ENCODE data around the gene C2orf80. TPM values are rescaled to one million over a fixed set of nuclear protein-coding genes. Genes with fewer than 3 reads are reported as not detected.
"Not testable (repeated sequence)": the region's sequence is repeated elsewhere in the genome, so short reads cannot be mapped to it uniquely, and the experiment has no call there.

The C2orf80 gene
- total and polyA plus RNA-seq, 5 donors from 2014 or later: not detected

- Histone ChIP-seq H3K27me3 (ENCODE audit: control insufficient read depth, insufficient read depth, low read length) (no peaks in the 10 kb centered on the region), H3K9me3 (ENCODE audit: control insufficient read depth in 2 of 2, low read length in 2 of 2) (no peaks in the 10 kb centered on the region), H3K27ac (ENCODE audit: insufficient read depth, low read length, poor library complexity, severe bottlenecking) (no peak overlapping the region), H3K4me3 (ENCODE audit: low read depth, low read length) (no peak overlapping the region), H3K36me3 (ENCODE audit: control insufficient read depth, insufficient read depth, low read length) (no peaks in the 10 kb centered on the region), H3K4me1 (ENCODE audit: control insufficient read depth, insufficient read depth, low read length, poor library complexity, severe bottlenecking) (no peaks in the 10 kb centered on the region)
- peaks cover 7% of the 10 kb centered on the region for H3K27me3 Mint-ChIP-seq
- peaks cover 0 to 5% (median 0%) of the 10 kb centered on the region in 7 donors for H3K9me3 Mint-ChIP-seq
- H3K27ac Mint-ChIP-seq: no peak overlapping the region
- no peak overlapping the region for H3K4me3 Mint-ChIP-seq
- no peaks in the 10 kb centered on the region for H3K36me3 Mint-ChIP-seq
- no peaks in the 10 kb centered on the region for H3K4me1 Mint-ChIP-seq
- no peak for ATAC-seq (ENCODE audit: low read depth in 2 of 2)
- DNase-seq: no peak
Observed at GRCh38 chr2:208142240-208142924, 47.4 kb downstream of the C2orf80 start.

GRCh38 chr2:208139447-208139846 is 50.4 kb downstream of the C2orf80 start:
- H3K4me3 ChIP-seq (ENCODE audit: low read depth, low read length): no peak overlapping the region
- H3K36me3 ChIP-seq (ENCODE audit: control insufficient read depth, insufficient read depth, low read length): no peaks in the 10 kb centered on the region
- ATAC-seq (ENCODE audit: low read depth in 2 of 2) (no peak), DNase-seq (no peak)
- H3K4me1 ChIP-seq (ENCODE audit: control insufficient read depth, insufficient read depth, low read length, poor library complexity, severe bottlenecking): no peaks in the 10 kb centered on the region
- Mint-ChIP-seq H3K4me1 (no peaks in the 10 kb centered on the region), H3K27ac (no peak overlapping the region), H3K27me3 (peaks cover 10% of the 10 kb centered on the region), H3K36me3 (no peaks in the 10 kb centered on the region), H3K4me3 (no peak overlapping the region), H3K9me3 (peaks cover 0 to 5% (median 2%) of the 10 kb centered on the region in 7 donors)
- H3K9me3 ChIP-seq (ENCODE audit: control insufficient read depth in 2 of 2, low read length in 2 of 2): no peaks in the 10 kb centered on the region
- no peaks in the 10 kb centered on the region for H3K27me3 ChIP-seq (ENCODE audit: control insufficient read depth, insufficient read depth, low read length)
- no peak overlapping the region for H3K27ac ChIP-seq (ENCODE audit: insufficient read depth, low read length, poor library complexity, severe bottlenecking)

- H3K27me3 ChIP-seq (ENCODE audit: control insufficient read depth, insufficient read depth, low read length); H3K4me3 Mint-ChIP-seq; H3K9me3 ChIP-seq (ENCODE audit: control insufficient read depth in 2 of 2, low read length in 2 of 2); H3K27ac Mint-ChIP-seq; H3K9me3 Mint-ChIP-seq; DNase-seq; H3K27me3 Mint-ChIP-seq; H3K36me3 ChIP-seq (ENCODE audit: control insufficient read depth, insufficient read depth, low read length); H3K4me1 Mint-ChIP-seq; H3K27ac ChIP-seq (ENCODE audit: insufficient read depth, low read length, poor library complexity, severe bottlenecking); H3K4me1 ChIP-seq (ENCODE audit: control insufficient read depth, insufficient read depth, low read length, poor library complexity, severe bottlenecking); ATAC-seq (ENCODE audit: low read depth in 2 of 2); H3K36me3 Mint-ChIP-seq; H3K4me3 ChIP-seq (ENCODE audit: low read depth, low read length): not testable (repeated sequence)
Observed at GRCh38 chr2:208138334-208138733, 51.5 kb downstream of the C2orf80 start.

GRCh38 chr2:208136716-208137094 is 53.1 kb downstream of the C2orf80 start:
- Mint-ChIP-seq H3K4me1 (no peaks in the 10 kb centered on the region), H3K27ac (no peak overlapping the region), H3K27me3 (peaks cover 10% of the 10 kb centered on the region), H3K9me3 (peaks cover 0 to 4% (median 0%) of the 10 kb centered on the region in 7 donors), H3K36me3 (no peaks in the 10 kb centered on the region), H3K4me3 (no peak overlapping the region)
- Histone ChIP-seq H3K9me3 (ENCODE audit: control insufficient read depth in 2 of 2, low read length in 2 of 2) (no peaks in the 10 kb centered on the region), H3K27me3 (ENCODE audit: control insufficient read depth, insufficient read depth, low read length) (no peaks in the 10 kb centered on the region), H3K4me3 (ENCODE audit: low read depth, low read length) (no peak overlapping the region), H3K4me1 (ENCODE audit: control insufficient read depth, insufficient read depth, low read length, poor library complexity, severe bottlenecking) (no peaks in the 10 kb centered on the region), H3K27ac (ENCODE audit: insufficient read depth, low read length, poor library complexity, severe bottlenecking) (no peak overlapping the region), H3K36me3 (ENCODE audit: control insufficient read depth, insufficient read depth, low read length) (no peaks in the 10 kb centered on the region)
- DNase-seq: no peak
- no peak for ATAC-seq (ENCODE audit: low read depth in 2 of 2)

- H3K4me1 Mint-ChIP-seq: no peaks in the 10 kb centered on the region
- H3K27ac ChIP-seq (ENCODE audit: insufficient read depth, low read length, poor library complexity, severe bottlenecking): no peak overlapping the region
- no peaks in the 10 kb centered on the region for H3K36me3 ChIP-seq (ENCODE audit: control insufficient read depth, insufficient read depth, low read length)
- peaks cover 0 to 4% (median 0%) of the 10 kb centered on the region in 7 donors for H3K9me3 Mint-ChIP-seq
- no peaks in the 10 kb centered on the region for H3K4me1 ChIP-seq (ENCODE audit: control insufficient read depth, insufficient read depth, low read length, poor library complexity, severe bottlenecking)
- no peaks in the 10 kb centered on the region for H3K27me3 ChIP-seq (ENCODE audit: control insufficient read depth, insufficient read depth, low read length)
- H3K27ac Mint-ChIP-seq: no peak overlapping the region
- no peak for ATAC-seq (ENCODE audit: low read depth in 2 of 2)
- DNase-seq: no peak
- H3K27me3 Mint-ChIP-seq: peaks cover 10% of the 10 kb centered on the region
- H3K4me3 ChIP-seq (ENCODE audit: low read depth, low read length): no peak overlapping the region
- H3K9me3 ChIP-seq (ENCODE audit: control insufficient read depth in 2 of 2, low read length in 2 of 2): no peaks in the 10 kb centered on the region
- no peaks in the 10 kb centered on the region for H3K36me3 Mint-ChIP-seq
- H3K4me3 Mint-ChIP-seq: no peak overlapping the region
Observed at GRCh38 chr2:208135794-208136715, 53.8 kb downstream of the C2orf80 start.

GRCh38 chr2:208134928-208135586 is 54.8 kb downstream of the C2orf80 start:
- peaks cover 10% of the 10 kb centered on the region for H3K27me3 Mint-ChIP-seq
- Histone ChIP-seq H3K27ac (ENCODE audit: insufficient read depth, low read length, poor library complexity, severe bottlenecking) (no peak overlapping the region), H3K4me1 (ENCODE audit: control insufficient read depth, insufficient read depth, low read length, poor library complexity, severe bottlenecking) (no peaks in the 10 kb centered on the region), H3K4me3 (ENCODE audit: low read depth, low read length) (no peak overlapping the region), H3K9me3 (ENCODE audit: control insufficient read depth in 2 of 2, low read length in 2 of 2) (no peaks in the 10 kb centered on the region), H3K27me3 (ENCODE audit: control insufficient read depth, insufficient read depth, low read length) (no peaks in the 10 kb centered on the region), H3K36me3 (ENCODE audit: control insufficient read depth, insufficient read depth, low read length) (no peaks in the 10 kb centered on the region)
- no peaks in the 10 kb centered on the region for H3K36me3 Mint-ChIP-seq
- no peaks in the 10 kb centered on the region for H3K4me1 Mint-ChIP-seq
- no peak overlapping the region for H3K4me3 Mint-ChIP-seq
- DNase-seq: no peak
- peaks cover 0 to 4% (median 0%) of the 10 kb centered on the region in 7 donors for H3K9me3 Mint-ChIP-seq
- ATAC-seq (ENCODE audit: low read depth in 2 of 2): no peak
- no peak overlapping the region for H3K27ac Mint-ChIP-seq

GRCh38 chr2:208130712-208131110 is 59.1 kb downstream of the C2orf80 start:
- no peak for ATAC-seq (ENCODE audit: low read depth in 2 of 2)
- no peak overlapping the region for H3K27ac Mint-ChIP-seq
- H3K4me1 Mint-ChIP-seq: no peaks in the 10 kb centered on the region
- H3K9me3 Mint-ChIP-seq: peaks cover 0 to 3% (median 0%) of the 10 kb centered on the region in 7 donors
- no peak overlapping the region for H3K4me3 Mint-ChIP-seq
- H3K9me3 ChIP-seq (ENCODE audit: control insufficient read depth in 2 of 2, low read length in 2 of 2): no peaks in the 10 kb centered on the region
- H3K4me3 ChIP-seq (ENCODE audit: low read depth, low read length): no peak overlapping the region
- DNase-seq: no peak
- H3K27ac ChIP-seq (ENCODE audit: insufficient read depth, low read length, poor library complexity, severe bottlenecking): no peak overlapping the region
- H3K27me3 ChIP-seq (ENCODE audit: control insufficient read depth, insufficient read depth, low read length): peaks cover 2% of the 10 kb centered on the region
- H3K4me1 ChIP-seq (ENCODE audit: control insufficient read depth, insufficient read depth, low read length, poor library complexity, severe bottlenecking): no peaks in the 10 kb centered on the region
- H3K27me3 Mint-ChIP-seq: peaks cover 8% of the 10 kb centered on the region
- H3K36me3 Mint-ChIP-seq: no peaks in the 10 kb centered on the region
- H3K36me3 ChIP-seq (ENCODE audit: control insufficient read depth, insufficient read depth, low read length): no peaks in the 10 kb centered on the region

Data from CD4-positive, CD25-positive, alpha-beta regulatory T cell (primary cell).